GM10266 (cell line): ENCODE data around the gene FAM47A.

Source experiments
- DNase-seq: peaks from one replicate; pipeline ENCODE4 v3.0.0; 2012; ENCODE audit errors: extremely low spot score
- CTCF ChIP-seq: IDR thresholded peaks from 2 replicates; pipeline ENCODE4 v1.5.1; 2012; ENCODE audit warnings: mild to moderate bottlenecking, low read depth; ENCODE audit not compliant: control insufficient read depth, insufficient read depth; ENCODE audit errors: missing control alignments

The FAM47A gene

GRCh38 chrX:34132028-34132427 lies at the start of gene FAM47A:
FAM47A (minus strand) TSS chrX:34132314; CDS start chrX:34132278, 36 bp downstream.
- TF ChIP-seq CTCF: no peak
- no peak for DNase-seq

GRCh38 chrX:34147345-34147744 lies 15.2 kb upstream of the FAM47A start:
- no peak for TF ChIP-seq CTCF
- no peak for DNase-seq

- no peak for TF ChIP-seq CTCF
- DNase-seq: no peak
These were observed 14.8 kb upstream of the FAM47A start for GRCh38 chrX:34146906-34147305.

- DNase-seq: no peak
- no peak for TF ChIP-seq CTCF
These were observed 12.1 kb upstream of the FAM47A start for GRCh38 chrX:34144246-34144645.

- no peak for TF ChIP-seq CTCF
- no peak for DNase-seq
These were observed 8.7 kb upstream of the FAM47A start for GRCh38 chrX:34140816-34141215.

- TF ChIP-seq CTCF: no peak
- DNase-seq: no peak
These were observed 952 bp downstream of the FAM47A start for GRCh38 chrX:34130980-34131744.

- TF ChIP-seq CTCF: no peak
- no peak for DNase-seq
These were observed 1.6 kb downstream of the FAM47A start for GRCh38 chrX:34130501-34130900.
